OCI-LY7 (cell line): Measurements from ENCODE around the gene SEMA4D. TPM values are rescaled to one million over a fixed set of nuclear protein-coding genes. Genes with fewer than 3 reads are reported as not detected.

Experiments used
- BruUV-seq: library from RNA; stranded (reverse); fragments of 400-500 nt; replicated peaks from 2 replicates; lab custom pipeline; 2021; lab: Mats Ljungman, UMichigan
- CTCF ChIA-PET: fragments of 300-600 bp; sonication (Branson Sonifier 250); formaldehyde crosslinking; loops from one replicate; lab custom pipeline; 2022; ENCODE audit warnings: antibody characterized with exemption; ENCODE audit not compliant: unreplicated experiment; lab: Charles Lee
- POLR2A ChIA-PET: fragments of 300-600 bp; sonication (Branson Sonifier 250); formaldehyde crosslinking; loops from one replicate; lab custom pipeline; 2022; ENCODE audit warnings: antibody characterized with exemption; lab: Charles Lee
- DNase-seq: peaks from one replicate; pipeline ENCODE4 v3.0.0-alpha.2; 2015; ENCODE audit warnings: low spot score
- H2AFZ ChIP-seq: fragments of 200-600 bp; sonication (generic), shearing (Covaris generic); 2 replicates; pipeline ENCODE4 v1.6.1; 2014; ENCODE audit warnings: mild to moderate bottlenecking, antibody characterized with exemption, low read length, moderate library complexity
- H3K27ac ChIP-seq: fragments of 200-600 bp; sonication (generic); 2 replicates; pipeline ENCODE4 v1.5.1; 2014; ENCODE audit warnings: mixed run types, low read depth, mild to moderate bottlenecking, moderate library complexity, low read length, inconsistent platforms; ENCODE audit not compliant: poor library complexity, severe bottlenecking
- H3K36me3 ChIP-seq: fragments of 200-600 bp; sonication (generic); 2 replicates; pipeline ENCODE4 v1.6.1; 2014; ENCODE audit warnings: mild to moderate bottlenecking, antibody characterized with exemption, low read length, moderate library complexity, mixed read lengths; ENCODE audit not compliant: insufficient read depth
- H3K4me1 ChIP-seq: fragments of 200-600 bp; sonication (generic); 2 replicates; pipeline ENCODE4 v1.5.1; 2014; ENCODE audit warnings: mild to moderate bottlenecking, low read length; ENCODE audit not compliant: insufficient read depth, poor library complexity, severe bottlenecking
- H3K4me2 ChIP-seq: fragments of 200-600 bp; sonication (generic); 2 replicates; pipeline ENCODE4 v1.6.1; 2014; ENCODE audit warnings: mild to moderate bottlenecking, low read length
- H3K4me3 ChIP-seq: fragments of 200-600 bp; sonication (generic); 2 replicates; pipeline ENCODE4 v1.5.1; 2014; ENCODE audit warnings: mild to moderate bottlenecking, low read depth, low read length; ENCODE audit not compliant: poor library complexity, severe bottlenecking
- H3K79me2 ChIP-seq: fragments of 200-600 bp; sonication (generic); 2 replicates; pipeline ENCODE4 v1.6.1; 2016; ENCODE audit warnings: low read depth, mild to moderate bottlenecking, low read length, moderate library complexity, mixed read lengths; ENCODE audit not compliant: insufficient read depth
- H3K9me2 ChIP-seq: fragments of 200-600 bp; sonication (generic); 2 replicates; pipeline ENCODE4 v1.6.1; 2016; ENCODE audit warnings: mild to moderate bottlenecking, low read length, mixed read lengths; ENCODE audit not compliant: insufficient read depth
- H3K9me3 ChIP-seq: fragments of 200-600 bp; sonication (generic); 2 replicates; pipeline ENCODE4 v1.6.1; 2014; ENCODE audit warnings: mild to moderate bottlenecking, mixed run types, low read length, mixed read lengths
- H4K20me1 ChIP-seq: fragments of 200-600 bp; sonication (generic); 2 replicates; pipeline ENCODE4 v1.6.1; 2014; ENCODE audit warnings: mild to moderate bottlenecking, antibody characterized with exemption, low read length, moderate library complexity, mixed read lengths; ENCODE audit not compliant: insufficient read depth
- CTCF ChIP-seq: fragments of 200-600 bp; sonication (generic); conservative IDR thresholded peaks from 2 replicates; pipeline ENCODE4 v1.5.1; 2014; ENCODE audit warnings: mild to moderate bottlenecking, antibody characterized with exemption, low read length, moderate library complexity, mixed read lengths
- EZH2phosphoT487 ChIP-seq: fragments of 200-600 bp; sonication (generic); IDR thresholded peaks from 2 replicates; pipeline ENCODE4 v1.6.1; 2018; ENCODE audit warnings: low read depth, borderline replicate concordance, mild to moderate bottlenecking, mixed run types, antibody characterized with exemption, low read length, moderate library complexity, mixed read lengths
- intact Hi-C: fragments of 100-400 bp; cut with micrococcal nuclease; formaldehyde crosslinking; loops from one replicate; pipeline ENCODE4 v1.10.0; 2022; ENCODE audit not compliant: unreplicated experiment
- total RNA-seq, 2 experiments: library from RNA; depleted of rRNA in 1 of 2; stranded (reverse); fragments of >200 nt in 1 of 2; shearing (Covaris generic) in 1 of 2; gene quantifications; 2 replicates each; pipeline ENCODE4 v1.2.3, GENCODE V29; 2014 to 2022

The SEMA4D gene
- total RNA-seq, 2 experiments from 2014 or later: 28.5 to 60.5 TPM

- no TSS peak for BruUV-seq
Measured at GRCh38 chr9:89319015-89319905, 178.7 kb downstream of the SEMA4D start.

GRCh38 chr9:89318123-89319014 is 179.5 kb downstream of the SEMA4D start, which contains the start of gene SECISBP2:
SECISBP2 (plus strand) TSS chr9:89318500; CDS start chr9:89318577, 77 bp downstream.
- H2AFZ ChIP-seq: peak within 1 kb of the TSS; percentile 18; the same call in 1 of the 2 replicates

More at GRCh38 chr9:89319015-89319905, 178.7 kb downstream of the SEMA4D start:
- Histone ChIP-seq H4K20me1 (peaks cover 19% of the 10 kb centered on the region; the same call in 1 of the 2 replicates), H3K9me2 (no peaks in the 10 kb centered on the region), H3K4me1 (peaks cover 55% of the 10 kb centered on the region), H2AFZ (peak overlapping the region; percentile 18; the same call in 1 of the 2 replicates), H3K4me2 (peak overlapping the region; percentile 81), H3K36me3 (peaks cover 82% of the 10 kb centered on the region), H3K79me2 (peaks cover 77% of the 10 kb centered on the region), H3K27ac (peak overlapping the region; percentile 88), H3K9me3 (no peaks in the 10 kb centered on the region), H3K4me3 (peak overlapping the region; percentile 77)
- DNase-seq: peak; percentile 30
- intact Hi-C loops: loop anchor here (2.0 to 10.0 kb wide), 3 partner anchors 110 to 1486 kb away; partner anchors contain the start of genes SEMA4D and SYK
- CTCF ChIA-PET: interaction anchor here (0.6 kb wide), 1 partner anchor 61 kb away, joined by 8 read pairs; no protein-coding TSS in a partner anchor
- POLR2A ChIA-PET: interaction anchor here (0.6 to 1.9 kb wide), 4 partner anchors 12 to 821 kb away, joined by 3 to 6 read pairs (median 4); no protein-coding TSS in a partner anchor
- TF ChIP-seq EZH2phosphoT487 (no peak), CTCF (peak; percentile 92)

More at GRCh38 chr9:89318123-89319014, 179.5 kb downstream of the SEMA4D start, which contains the start of gene SECISBP2:
- peak; percentile 95 for DNase-seq
- Histone ChIP-seq H3K79me2 (peaks cover 85% of the 10 kb centered on the region), H4K20me1 (peaks cover 28% of the 10 kb centered on the region), H3K4me1 (peaks cover 63% of the 10 kb centered on the region), H3K4me2 (peak within 1 kb of the TSS; percentile 81), H3K4me3 (peak within 1 kb of the TSS; percentile 77), H3K9me2 (no peaks in the 10 kb centered on the region), H3K36me3 (peaks cover 82% of the 10 kb centered on the region), H3K9me3 (no peaks in the 10 kb centered on the region), H3K27ac (peak within 1 kb of the TSS; percentile 88)
- POLR2A ChIA-PET: interaction anchor here (0.6 kb wide), 1 partner anchor 13 kb away, joined by 3 read pairs; no protein-coding TSS in a partner anchor
- no TSS peak for BruUV-seq
- TF ChIP-seq CTCF (no peak), EZH2phosphoT487 (no peak)
- intact Hi-C loops: loop anchor here (1.0 to 10.0 kb wide), 5 partner anchors 8 to 1486 kb away; partner anchors contain the start of genes SEMA4D and SYK
- CTCF ChIA-PET: no interaction called here
